NCI-H446 treated with DMSO at 0.1 percent for 48 hours (cell line): ENCODE data around the gene KRTCAP3.
"Not testable (repeated sequence)": the region's sequence is repeated elsewhere in the genome, so short reads cannot be mapped to it uniquely, and the experiment has no call there.

Source experiments
- DNase-seq: peaks from one replicate; lab custom pipeline; 2025; lab: John Stamatoyannopoulos, UW

KRTCAP3 gene, protein sequence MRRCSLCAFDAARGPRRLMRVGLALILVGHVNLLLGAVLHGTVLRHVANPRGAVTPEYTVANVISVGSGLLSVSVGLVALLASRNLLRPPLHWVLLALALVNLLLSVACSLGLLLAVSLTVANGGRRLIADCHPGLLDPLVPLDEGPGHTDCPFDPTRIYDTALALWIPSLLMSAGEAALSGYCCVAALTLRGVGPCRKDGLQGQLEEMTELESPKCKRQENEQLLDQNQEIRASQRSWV

DNA sequence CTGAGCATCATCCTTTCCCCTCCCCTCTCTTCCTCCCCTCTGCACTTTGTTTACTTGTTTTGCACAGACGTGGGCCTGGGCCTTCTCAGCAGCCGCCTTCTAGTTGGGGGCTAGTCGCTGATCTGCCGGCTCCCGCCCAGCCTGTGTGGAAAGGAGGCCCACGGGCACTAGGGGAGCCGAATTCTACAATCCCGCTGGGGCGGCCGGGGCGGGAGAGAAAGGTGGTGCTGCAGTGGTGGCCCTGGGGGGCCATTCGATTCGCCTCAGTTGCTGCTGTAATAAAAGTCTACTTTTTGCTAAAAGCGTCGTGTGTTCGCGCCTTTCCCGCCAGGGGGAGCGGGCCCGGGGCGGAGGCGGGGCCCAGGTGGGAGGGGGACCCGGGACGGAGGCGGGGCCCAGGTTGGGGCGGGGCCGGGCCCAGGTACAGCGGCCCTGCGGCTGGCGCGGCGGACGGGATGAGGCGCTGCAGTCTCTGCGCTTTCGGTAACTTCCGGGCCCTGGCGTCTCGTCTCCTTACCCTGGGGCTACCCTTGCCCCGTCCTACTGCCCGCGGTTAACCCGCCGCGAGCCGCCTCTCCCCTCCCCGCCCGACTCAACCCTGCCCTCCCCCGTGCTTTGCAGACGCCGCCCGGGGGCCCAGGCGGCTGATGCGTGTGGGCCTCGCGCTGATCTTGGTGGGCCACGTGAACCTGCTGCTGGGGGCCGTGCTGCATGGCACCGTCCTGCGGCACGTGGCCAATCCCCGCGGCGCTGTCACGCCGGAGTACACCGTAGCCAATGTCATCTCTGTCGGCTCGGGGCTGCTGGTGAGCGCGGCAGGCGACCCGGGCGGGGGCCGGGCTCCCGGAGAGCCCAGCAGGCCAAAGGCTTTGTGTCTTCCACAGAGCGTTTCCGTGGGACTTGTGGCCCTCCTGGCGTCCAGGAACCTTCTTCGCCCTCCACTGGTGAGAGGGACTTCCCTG lies at the start of gene KRTCAP3:
Gene KRTCAP3, plus strand, starts transcription at position 424 of the 962 bp plus-strand sequence. Its CDS starts 32 bp downstream, at position 456.
- no peak for DNase-seq

- no peak for DNase-seq
Observed at GRCh38 chr2:27393225-27393624, 49.0 kb upstream of the KRTCAP3 start.

DNA sequence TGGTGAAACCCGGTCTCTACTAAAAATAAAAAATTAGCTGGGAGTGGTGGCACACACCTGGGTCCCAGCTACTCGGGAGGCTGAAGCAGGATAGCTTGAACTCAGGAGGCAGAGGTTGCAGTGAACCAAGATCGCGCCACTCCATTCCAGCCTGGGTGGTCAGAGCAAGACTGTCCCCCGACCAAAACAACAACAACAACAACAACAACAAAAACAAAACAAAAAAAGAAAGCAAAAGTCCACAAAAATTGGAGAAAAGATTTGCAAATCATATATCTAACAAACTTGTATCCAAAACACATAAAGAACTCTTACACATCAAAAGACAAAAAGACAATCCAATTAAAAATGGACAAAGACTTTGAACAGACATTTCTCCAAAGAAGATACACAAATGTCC lies 43.2 kb upstream of the KRTCAP3 start:
- DNase-seq, result no peak

- DNase-seq, result no peak
Observed at GRCh38 chr2:27400348-27401135, 41.6 kb upstream of the KRTCAP3 start.

DNA sequence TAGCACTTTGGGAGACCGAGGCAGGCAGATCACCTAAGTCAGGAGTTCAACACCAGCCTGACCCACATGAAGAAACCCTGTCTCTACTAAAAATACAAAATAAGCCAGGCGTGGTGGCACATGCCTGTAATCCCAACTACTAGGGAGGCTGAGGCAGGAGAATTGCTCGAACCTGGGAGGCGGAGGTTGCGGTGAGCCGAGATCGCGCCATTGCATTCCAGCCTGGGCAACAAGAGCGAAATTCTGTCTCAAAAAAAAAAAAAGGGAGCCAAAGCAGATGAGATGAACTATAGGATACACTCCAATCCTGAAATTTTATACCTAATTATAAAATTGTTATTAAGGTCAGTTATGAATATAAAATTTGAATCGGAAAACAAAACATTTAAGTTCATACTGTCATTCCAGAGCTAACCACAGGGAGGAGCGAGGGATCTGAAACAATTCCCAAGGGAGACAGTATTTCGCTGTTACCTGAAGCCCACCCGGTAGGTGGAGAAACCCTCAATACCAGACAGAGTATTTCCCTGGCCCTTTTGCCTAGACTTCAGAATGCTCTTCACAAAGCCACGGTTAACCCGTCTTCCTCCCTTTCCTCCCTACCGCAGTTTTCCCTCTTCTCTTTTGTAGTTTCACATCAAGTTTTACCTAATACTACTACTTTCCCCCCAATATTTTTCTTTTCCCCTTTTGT lies 34.2 kb upstream of the KRTCAP3 start:
- DNase-seq, result peak; percentile 21

GRCh38 chr2:27408601-27409320 lies 33.4 kb upstream of the KRTCAP3 start:
- no peak for DNase-seq

GRCh38 chr2:27409321-27410073 lies 32.7 kb upstream of the KRTCAP3 start, which contains the start of gene PPM1G:
PPM1G (minus strand) TSS chr2:27409591; CDS start chr2:27409422, 169 bp downstream.
- DNase-seq, result peak; percentile 81

- DNase-seq, result no peak
Observed at GRCh38 chr2:27412419-27413152, 29.6 kb upstream of the KRTCAP3 start.

- no peak for DNase-seq
Observed at GRCh38 chr2:27416151-27416550, 26.0 kb upstream of the KRTCAP3 start.

- no peak for DNase-seq
Observed at GRCh38 chr2:27420996-27421395, 21.2 kb upstream of the KRTCAP3 start.

- no peak for DNase-seq
Observed at GRCh38 chr2:27421660-27422250, 20.4 kb upstream of the KRTCAP3 start.

GRCh38 chr2:27422958-27423357 lies 19.2 kb upstream of the KRTCAP3 start:
- DNase-seq, result no peak

- not testable (repeated sequence) for DNase-seq
Observed at GRCh38 chr2:27425039-27425438, 17.1 kb upstream of the KRTCAP3 start.

DNA sequence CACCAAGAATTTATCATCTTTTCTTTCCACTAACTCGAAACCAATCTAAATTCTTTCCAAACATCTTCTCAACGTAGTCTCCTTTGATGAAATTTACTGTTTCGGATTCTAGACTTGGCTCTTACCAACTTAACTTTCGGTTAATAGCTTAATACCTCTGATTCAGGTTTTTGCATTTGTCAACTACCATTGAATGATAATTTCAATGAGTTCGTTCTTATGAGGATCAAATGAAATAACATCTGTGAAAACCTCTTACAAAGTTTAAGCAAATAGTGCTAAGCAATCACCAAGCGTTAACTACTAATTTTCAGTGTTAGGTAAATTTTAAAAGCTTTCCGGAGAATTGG lies 14.3 kb upstream of the KRTCAP3 start:
- no peak for DNase-seq

DNA sequence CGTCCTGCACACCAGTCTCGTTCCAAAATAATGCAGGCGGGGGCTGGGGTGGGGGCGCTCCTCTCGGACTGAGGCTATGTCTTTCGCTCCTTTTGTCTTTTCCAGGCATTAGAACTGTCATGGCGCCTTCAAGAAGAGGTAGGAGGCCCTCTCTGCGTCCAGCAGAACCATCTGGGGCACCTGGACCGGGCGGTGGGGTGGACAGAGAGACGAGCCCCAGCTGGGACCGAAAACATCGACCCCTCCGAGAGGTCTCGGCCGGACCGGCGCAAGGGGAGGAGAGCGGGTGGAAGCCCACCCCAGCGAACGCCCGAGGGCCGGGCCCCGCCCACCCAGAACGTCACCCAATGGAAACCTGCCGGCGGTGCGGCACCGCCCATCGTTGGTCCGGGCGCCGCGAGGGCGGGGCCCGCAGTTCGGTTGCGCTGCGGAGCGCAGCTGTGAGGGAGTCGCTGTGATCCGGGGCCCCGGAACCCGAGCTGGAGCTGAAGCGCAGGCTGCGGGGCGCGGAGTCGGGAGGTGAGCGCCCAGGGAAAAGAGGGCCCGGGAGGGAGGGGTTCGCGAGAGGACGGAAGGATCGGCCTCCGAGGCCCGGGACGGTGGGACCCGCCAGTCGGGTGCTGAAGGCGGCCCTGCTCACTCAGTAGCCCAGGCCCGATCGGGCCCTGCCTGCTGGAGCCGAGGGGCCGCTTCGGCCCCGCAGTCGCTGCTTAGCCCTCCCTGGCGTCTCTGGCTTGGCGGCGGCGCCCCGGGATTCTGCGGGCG lies 13.8 kb upstream of the KRTCAP3 start, which contains the start of gene NRBP1:
Gene NRBP1, plus strand, starts transcription at position 419 of the 765 bp plus-strand sequence. CDS start 4,643 bp downstream, outside the sequence.
- DNase-seq, result peak; percentile 71

GRCh38 chr2:27428978-27429541 lies 13.1 kb upstream of the KRTCAP3 start:
- DNase-seq, result peak; percentile 16

DNA sequence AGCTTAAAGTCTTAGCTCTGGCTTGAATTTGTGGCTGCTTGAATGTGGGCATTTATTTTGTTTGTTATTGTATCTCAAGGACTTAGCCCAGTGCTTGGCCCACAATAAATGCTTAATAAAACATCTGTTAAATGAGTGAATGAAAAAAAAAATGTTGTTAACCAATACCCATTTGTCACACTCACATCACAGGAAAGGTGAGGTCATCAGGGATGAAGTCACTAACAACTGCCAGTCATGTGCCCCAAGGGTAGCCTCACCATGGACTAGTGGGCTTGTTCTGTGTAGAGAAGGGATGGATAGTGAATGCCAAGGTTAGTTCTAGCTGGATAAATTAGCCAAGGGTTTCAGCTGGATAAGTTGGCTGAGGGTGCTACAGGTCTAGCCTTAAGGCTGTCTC lies 10.8 kb upstream of the KRTCAP3 start:
- no peak for DNase-seq

DNA sequence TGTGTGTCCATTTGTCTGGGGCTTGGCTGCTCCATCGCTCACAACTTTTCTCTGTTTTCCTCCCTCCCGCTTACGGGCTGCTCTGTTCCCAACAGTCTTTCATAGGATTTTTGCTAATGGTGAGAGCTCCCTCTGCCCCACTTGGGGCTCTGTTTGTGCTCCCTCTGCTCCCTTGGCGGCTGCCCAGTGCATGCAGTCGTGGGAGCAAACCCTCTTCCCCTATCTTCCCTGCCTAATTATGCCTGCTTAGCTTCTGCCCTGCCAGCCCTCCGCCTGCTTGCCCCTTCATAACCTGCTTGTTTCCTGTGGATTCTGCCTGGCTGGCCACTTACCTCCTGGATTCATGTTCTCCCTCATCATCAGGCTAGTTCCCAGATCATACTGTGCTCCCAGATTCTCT lies 6.6 kb upstream of the KRTCAP3 start:
- DNase-seq, result no peak
